ENCODE measurements around the gene RNF150.
"Not testable (repeated sequence)": the region's sequence is repeated elsewhere in the genome, so short reads cannot be mapped to it uniquely, and the experiment has no call there.

The RNF150 gene

GRCh38 chr4:140863197-140863596 is 270.1 kb downstream of the RNF150 start:
- no peak for DNase-seq (ENCODE audit: low read depth)

- no peak for DNase-seq (ENCODE audit: low read depth)
Measured at GRCh38 chr4:140862177-140862442, 271.2 kb downstream of the RNF150 start.

GRCh38 chr4:140861359-140862176 is 271.7 kb downstream of the RNF150 start:
- DNase-seq (ENCODE audit: low read depth), result no peak

GRCh38 chr4:140858897-140859296 is 274.4 kb downstream of the RNF150 start:
- no peak for DNase-seq (ENCODE audit: low read depth)

DNA sequence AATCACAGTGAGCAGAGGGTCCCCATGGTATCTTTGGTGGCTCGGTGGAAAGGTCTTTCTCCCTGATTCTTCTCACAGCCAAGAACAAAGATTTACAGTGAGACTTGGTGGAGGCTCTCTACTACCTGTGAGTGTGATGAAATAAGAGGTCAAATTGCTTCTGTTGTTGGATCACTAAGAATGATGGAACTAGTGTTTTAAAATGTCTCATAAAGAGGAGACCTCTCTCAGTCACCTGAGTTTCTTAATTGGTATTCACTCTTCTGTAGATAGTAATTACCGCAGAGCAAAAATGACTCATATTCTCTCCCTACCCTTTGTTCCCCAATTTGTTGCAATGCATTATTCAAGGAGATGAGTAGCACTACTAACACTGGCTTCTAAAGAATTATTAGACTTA is 276.2 kb downstream of the RNF150 start:
- DNase-seq (ENCODE audit: low read depth), result no peak

GRCh38 chr4:140856621-140857062 is 276.6 kb downstream of the RNF150 start:
- no peak for DNase-seq (ENCODE audit: low read depth)

DNA sequence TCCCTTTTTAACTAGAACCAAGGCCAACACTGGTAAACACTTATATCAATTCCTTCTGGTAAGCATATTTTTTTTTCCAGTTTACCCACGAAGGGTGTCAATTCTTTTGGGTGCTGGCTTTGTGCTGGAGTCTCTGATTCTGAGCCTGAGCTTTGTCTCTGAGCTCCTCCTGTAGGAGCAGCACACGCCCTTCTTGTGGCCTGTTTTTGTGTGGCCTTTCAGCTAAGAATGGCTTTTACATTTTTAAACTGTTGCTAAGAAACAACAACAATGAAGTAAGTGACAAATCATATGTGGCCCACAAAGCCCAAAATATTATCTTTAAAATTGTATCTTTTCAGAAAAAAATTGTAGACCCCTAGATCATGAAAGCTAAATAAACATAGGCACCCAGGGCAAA is 279.1 kb downstream of the RNF150 start:
- DNase-seq (ENCODE audit: low read depth), result no peak

DNA sequence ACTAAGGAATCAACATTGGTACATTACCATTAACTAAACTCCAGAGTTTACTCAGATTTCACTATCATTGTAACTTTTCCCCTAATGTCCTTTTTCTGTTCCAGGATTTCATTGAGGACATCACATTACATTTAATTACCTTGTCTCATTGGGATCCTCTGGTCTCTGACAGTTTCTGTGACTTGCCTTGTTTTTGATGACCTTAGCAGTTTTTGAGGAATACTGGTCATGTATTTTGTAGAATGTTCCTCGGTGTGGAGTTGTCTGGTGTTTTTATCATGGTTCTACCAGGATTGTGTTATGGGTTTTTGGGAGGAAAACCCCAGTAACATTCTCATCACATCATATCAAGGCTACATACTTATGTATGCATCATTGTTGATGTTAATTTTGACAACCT is 281.5 kb downstream of the RNF150 start:
- DNase-seq (ENCODE audit: low read depth), result no peak

DNA sequence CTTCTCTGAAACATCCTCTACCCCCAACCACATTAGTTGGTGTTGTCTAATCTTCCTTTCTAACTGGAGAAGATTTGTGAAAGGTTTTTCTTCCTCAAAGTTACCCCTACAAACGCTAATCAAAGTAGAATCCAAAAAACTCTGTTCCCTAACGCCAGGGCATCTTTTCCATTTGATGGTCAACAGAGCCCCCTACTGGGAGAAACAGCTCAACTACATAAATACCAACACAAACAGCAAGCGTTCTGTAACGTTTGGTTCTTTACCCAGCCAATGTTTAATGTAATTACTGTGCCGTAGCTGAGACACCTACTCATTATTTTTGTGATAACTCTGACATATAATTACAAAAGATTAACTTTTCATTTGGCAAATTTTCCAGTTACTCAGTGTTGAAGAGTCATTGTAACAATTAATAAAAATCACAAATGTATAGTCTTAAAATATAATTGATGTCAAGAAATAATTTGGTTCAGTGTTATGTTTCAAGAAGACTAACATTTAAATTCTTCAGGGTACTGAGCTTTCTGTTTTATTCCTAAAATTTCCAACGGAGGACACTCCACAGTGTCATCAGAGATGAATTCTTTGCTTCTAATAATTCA is 282.1 kb downstream of the RNF150 start:
- no peak for DNase-seq (ENCODE audit: low read depth)

GRCh38 chr4:140849526-140849925 is 283.7 kb downstream of the RNF150 start:
- no peak for DNase-seq (ENCODE audit: low read depth)

DNA sequence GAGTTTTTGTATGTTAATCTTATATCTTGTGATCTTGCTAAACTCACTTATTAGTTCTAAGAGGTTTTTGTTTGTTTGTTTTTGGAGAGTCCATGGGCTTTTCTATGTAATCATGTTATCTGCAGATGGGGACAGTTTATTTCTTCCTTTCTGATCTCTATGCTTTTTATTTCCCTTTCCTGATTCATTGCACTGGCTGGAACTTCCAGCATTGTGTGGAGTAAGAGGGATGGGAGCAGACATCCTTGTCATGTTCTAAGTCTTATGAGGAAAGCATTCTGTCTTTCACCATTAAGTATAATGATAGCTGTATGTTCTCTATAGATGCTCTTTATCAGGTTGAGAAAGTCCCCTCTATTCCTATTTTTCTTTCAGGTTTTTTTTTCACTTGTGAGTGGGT is 286.5 kb downstream of the RNF150 start:
- DNase-seq (ENCODE audit: low read depth), result no peak

DNA sequence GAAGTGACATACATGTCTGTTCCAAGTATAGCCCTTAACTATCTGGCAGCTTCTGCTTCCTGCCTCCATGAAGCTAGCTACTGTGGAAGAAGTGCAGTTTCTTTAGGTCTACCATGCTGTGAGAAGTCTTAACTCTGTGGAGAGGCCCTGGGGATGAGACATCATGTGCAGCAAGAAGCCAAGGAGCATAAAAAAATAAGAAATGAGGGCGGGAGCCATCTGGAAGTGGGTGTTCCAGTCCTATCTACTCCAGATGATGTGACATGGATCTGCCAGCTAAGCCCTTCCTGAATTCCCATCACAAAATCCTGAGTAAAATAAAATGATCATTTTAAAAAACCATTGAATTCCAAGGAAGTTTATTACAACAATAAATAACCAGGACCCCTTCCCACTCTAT is 289.2 kb downstream of the RNF150 start:
- no peak for DNase-seq (ENCODE audit: low read depth)

- DNase-seq (ENCODE audit: low read depth), result no peak
Measured at GRCh38 chr4:140841186-140841585, 292.1 kb downstream of the RNF150 start.

DNA sequence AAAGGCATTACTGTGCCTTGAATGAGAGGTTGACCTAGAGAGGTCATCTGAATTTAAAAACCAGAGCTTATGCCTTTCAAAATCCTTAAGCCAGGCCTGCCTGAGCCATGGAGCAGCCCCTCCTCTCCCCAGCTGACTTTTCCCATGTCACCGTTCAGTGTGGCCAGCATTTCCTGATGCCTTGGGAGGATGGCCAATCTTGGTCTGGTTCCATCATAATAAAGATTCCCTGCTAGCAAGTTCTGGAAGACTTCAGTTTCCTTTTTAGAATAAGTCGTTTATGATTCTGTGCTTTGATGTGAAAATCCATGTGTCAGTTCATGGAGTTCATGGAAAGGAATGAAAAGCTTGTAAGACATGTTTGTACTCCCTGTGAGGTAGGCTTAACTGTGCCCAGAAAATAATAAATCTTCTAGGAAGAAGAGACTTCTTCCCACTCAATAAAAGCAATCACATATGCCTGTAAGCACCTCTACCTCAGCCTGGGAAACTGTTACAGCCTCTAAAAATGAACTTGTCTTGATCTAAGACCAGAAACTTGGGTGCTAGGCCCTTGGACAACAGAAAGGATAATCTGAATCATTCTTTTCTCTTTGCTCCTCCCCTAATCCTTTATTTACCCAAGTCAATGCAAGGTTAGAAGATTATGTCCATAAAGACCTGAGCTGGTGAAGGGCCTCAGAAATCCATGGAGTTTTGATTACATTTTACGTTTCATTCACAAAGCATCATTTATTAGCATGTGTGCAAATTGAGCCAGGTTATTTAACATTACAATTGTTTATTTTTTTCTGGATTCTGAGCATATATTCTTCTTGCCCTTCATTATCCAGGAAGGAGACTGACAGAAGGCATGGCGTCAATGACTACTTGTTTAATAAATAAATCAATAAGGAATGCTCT is 293.1 kb downstream of the RNF150 start:
- no peak for DNase-seq (ENCODE audit: low read depth)

DNA sequence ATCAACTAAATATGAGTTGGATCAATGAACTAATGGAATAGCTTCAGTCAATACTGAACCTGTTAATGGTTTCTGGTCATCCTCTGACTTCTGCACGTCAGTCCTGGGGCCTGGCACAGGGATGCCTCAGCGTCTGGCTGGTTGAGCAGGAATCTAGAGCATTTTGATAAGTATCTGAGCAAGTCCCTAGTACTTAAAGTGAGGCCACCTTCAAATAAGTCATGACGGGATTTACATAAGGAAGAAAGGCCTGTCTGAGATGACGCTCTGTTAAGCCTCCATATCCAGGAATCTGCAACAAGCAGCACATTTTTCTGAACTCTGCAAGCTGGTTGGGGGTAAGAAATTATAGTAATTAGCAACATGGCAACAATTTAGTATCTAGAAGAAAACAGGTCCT is 293.9 kb downstream of the RNF150 start:
- DNase-seq (ENCODE audit: low read depth), result no peak

GRCh38 chr4:140837736-140838135 is 295.5 kb downstream of the RNF150 start:
- no peak for DNase-seq (ENCODE audit: low read depth)

DNA sequence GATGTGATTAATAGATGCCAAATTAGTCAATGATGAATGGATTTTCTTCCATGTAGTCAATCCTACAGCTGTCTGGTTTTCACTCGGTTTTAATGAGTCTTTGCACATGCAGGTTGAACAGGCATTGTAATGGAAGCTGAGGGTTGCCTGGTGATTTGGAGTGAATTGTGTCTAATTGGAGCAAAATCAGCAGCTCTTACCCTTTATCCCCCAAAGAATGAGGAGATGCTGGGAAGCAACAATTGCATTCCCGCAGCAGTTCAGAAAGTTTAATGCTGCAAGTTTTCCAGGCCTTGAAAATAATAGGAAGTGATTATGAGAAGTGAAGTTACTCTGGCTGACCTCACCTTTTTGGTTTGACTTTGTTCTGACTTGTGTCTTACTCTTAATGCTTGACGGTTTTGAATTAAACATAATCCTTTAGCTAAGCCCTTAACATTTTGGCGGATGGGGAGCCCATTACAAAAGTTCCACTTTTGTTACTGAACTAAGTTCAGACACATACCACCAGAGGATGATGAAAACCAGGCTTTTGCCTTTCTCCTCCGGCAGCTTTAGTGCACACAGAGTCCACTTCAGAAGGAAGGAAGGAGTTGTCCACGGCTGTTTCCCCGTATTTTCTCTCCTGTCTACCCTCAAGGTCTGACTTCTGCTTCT is 298.3 kb downstream of the RNF150 start:
- DNase-seq (ENCODE audit: low read depth), result no peak

DNA sequence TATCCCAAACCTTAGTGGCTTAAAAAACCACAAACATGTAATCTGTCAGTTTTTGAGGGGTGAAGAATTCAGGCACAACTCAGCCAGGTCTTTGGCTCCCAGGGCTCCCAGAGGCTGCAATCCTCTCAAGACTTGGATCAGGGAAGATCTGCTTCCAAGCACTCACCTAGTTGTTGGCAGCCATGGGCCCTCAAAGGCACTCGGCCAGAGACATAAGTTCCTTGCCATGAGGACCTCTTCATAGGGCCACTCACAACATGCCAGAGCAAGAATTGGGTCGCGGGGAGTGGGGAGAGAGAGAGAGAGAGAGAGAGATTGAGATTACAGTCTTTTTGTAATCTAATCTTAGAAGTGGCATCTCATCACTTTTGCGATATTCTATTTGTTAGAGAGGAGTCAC is 300.0 kb downstream of the RNF150 start:
- DNase-seq (ENCODE audit: low read depth), result no peak

DNA sequence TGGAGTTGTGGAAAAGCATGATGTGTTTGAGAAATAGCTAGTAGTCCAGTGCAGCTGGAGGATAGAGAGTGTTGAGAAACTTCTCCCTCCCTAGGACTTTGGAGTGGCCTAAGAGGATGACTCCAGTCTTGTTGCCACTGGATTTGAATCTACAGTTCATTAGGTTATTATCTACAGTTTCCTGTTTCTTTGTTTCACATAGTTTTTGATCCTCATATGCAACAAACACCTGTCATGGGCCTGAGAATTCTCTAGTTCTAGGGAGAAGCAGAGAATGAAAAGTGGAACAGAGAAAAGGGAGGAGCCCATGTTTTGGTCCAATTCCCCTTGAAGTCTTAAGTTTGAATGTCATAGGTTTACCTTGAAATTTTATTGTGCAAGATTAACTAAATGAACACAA is 303.4 kb downstream of the RNF150 start:
- DNase-seq (ENCODE audit: low read depth), result no peak

DNA sequence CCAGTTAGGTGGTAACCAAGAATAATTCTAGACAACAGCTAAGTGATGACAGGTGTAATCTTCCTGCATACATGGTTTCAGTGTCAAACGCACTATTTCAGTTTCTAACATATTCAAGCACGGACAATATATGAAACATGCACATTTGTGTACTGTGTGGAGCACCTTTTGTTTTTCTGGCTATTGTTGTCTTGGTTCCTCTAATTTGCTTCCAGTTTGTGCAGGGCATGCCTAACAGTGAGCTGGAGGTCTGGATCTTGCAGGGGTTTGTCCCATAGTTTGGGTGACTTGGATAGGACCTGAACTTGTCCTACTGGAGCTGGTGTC is 306.6 kb downstream of the RNF150 start:
- no peak for DNase-seq (ENCODE audit: low read depth)

- not testable (repeated sequence) for DNase-seq (ENCODE audit: low read depth)
Measured at GRCh38 chr4:140820520-140820919, 312.7 kb downstream of the RNF150 start.

GRCh38 chr4:140819610-140820009 is 313.7 kb downstream of the RNF150 start:
- no peak for DNase-seq (ENCODE audit: low read depth)

- no peak for DNase-seq (ENCODE audit: low read depth)
Measured at GRCh38 chr4:140818433-140818832, 314.8 kb downstream of the RNF150 start.
